ENCODE data around the gene PGBD4.

DNA sequence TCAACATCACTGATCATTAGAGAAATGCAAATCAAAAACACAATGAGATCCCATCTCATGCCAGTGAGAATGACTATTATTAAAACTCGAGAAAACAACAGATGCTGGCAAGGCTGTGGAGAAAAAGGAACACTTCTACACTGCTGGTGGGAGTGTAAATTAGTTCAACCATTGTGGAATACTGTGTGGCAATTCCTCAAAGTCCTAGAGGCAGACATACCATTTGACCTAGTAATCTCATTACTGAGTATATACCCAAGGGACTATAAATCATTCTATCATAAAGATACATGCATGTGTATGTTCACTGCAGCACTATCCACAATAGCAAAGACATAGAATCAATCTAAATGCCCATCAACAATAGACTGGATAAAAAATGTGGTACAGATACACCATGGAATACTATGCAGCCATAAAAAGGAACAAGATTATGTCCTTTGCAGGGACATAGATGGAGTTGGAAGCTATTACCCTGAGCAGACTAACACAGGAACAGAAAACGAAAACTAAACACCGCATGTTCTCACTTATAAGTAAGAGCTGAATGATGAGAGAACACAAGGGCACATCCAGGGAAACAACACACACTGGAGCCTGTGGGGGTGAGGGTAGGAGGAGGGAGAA lies 47.7 kb upstream of the PGBD4 start:
- TF ChIP-seq, protein P1, sequence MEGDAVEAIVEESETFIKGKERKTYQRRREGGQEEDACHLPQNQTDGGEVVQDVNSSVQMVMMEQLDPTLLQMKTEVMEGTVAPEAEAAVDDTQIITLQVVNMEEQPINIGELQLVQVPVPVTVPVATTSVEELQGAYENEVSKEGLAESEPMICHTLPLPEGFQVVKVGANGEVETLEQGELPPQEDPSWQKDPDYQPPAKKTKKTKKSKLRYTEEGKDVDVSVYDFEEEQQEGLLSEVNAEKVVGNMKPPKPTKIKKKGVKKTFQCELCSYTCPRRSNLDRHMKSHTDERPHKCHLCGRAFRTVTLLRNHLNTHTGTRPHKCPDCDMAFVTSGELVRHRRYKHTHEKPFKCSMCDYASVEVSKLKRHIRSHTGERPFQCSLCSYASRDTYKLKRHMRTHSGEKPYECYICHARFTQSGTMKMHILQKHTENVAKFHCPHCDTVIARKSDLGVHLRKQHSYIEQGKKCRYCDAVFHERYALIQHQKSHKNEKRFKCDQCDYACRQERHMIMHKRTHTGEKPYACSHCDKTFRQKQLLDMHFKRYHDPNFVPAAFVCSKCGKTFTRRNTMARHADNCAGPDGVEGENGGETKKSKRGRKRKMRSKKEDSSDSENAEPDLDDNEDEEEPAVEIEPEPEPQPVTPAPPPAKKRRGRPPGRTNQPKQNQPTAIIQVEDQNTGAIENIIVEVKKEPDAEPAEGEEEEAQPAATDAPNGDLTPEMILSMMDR (IDR thresholded peaks at IDR 0.05): no peak
- TF ChIP-seq, protein P2, sequence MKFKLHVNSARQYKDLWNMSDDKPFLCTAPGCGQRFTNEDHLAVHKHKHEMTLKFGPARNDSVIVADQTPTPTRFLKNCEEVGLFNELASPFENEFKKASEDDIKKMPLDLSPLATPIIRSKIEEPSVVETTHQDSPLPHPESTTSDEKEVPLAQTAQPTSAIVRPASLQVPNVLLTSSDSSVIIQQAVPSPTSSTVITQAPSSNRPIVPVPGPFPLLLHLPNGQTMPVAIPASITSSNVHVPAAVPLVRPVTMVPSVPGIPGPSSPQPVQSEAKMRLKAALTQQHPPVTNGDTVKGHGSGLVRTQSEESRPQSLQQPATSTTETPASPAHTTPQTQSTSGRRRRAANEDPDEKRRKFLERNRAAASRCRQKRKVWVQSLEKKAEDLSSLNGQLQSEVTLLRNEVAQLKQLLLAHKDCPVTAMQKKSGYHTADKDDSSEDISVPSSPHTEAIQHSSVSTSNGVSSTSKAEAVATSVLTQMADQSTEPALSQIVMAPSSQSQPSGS (CRISPR knock-in tag; IDR thresholded peaks at IDR 0.05; ENCODE audit: borderline replicate concordance, low read depth): no peak
- TF ChIP-seq SMAD3 (CRISPR knock-in tag; IDR thresholded peaks at IDR 0.05; ENCODE audit: borderline replicate concordance): no peak
- TF ChIP-seq, protein P3, sequence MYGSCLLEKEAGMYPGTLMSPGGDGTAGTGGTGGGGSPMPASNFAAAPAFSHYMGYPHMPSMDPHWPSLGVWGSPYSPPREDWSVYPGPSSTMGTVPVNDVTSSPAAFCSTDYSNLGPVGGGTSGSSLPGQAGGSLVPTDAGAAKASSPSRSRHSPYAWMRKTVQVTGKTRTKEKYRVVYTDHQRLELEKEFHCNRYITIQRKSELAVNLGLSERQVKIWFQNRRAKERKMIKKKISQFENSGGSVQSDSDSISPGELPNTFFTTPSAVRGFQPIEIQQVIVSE (CRISPR knock-in tag; IDR thresholded peaks at IDR 0.05; ENCODE audit: borderline replicate concordance): no peak
- TF ChIP-seq, protein P4, sequence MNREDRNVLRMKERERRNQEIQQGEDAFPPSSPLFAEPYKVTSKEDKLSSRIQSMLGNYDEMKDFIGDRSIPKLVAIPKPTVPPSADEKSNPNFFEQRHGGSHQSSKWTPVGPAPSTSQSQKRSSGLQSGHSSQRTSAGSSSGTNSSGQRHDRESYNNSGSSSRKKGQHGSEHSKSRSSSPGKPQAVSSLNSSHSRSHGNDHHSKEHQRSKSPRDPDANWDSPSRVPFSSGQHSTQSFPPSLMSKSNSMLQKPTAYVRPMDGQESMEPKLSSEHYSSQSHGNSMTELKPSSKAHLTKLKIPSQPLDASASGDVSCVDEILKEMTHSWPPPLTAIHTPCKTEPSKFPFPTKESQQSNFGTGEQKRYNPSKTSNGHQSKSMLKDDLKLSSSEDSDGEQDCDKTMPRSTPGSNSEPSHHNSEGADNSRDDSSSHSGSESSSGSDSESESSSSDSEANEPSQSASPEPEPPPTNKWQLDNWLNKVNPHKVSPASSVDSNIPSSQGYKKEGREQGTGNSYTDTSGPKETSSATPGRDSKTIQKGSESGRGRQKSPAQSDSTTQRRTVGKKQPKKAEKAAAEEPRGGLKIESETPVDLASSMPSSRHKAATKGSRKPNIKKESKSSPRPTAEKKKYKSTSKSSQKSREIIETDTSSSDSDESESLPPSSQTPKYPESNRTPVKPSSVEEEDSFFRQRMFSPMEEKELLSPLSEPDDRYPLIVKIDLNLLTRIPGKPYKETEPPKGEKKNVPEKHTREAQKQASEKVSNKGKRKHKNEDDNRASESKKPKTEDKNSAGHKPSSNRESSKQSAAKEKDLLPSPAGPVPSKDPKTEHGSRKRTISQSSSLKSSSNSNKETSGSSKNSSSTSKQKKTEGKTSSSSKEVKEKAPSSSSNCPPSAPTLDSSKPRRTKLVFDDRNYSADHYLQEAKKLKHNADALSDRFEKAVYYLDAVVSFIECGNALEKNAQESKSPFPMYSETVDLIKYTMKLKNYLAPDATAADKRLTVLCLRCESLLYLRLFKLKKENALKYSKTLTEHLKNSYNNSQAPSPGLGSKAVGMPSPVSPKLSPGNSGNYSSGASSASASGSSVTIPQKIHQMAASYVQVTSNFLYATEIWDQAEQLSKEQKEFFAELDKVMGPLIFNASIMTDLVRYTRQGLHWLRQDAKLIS (CRISPR knock-in tag; IDR thresholded peaks at IDR 0.05; ENCODE audit: borderline replicate concordance): no peak
- TF ChIP-seq, protein P5, sequence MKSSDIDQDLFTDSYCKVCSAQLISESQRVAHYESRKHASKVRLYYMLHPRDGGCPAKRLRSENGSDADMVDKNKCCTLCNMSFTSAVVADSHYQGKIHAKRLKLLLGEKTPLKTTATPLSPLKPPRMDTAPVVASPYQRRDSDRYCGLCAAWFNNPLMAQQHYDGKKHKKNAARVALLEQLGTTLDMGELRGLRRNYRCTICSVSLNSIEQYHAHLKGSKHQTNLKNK (CRISPR knock-in tag; IDR thresholded peaks at IDR 0.05): no peak
- TF ChIP-seq ZNF121 (CRISPR knock-in tag; IDR thresholded peaks at IDR 0.05): no peak
- TF ChIP-seq, protein P6, sequence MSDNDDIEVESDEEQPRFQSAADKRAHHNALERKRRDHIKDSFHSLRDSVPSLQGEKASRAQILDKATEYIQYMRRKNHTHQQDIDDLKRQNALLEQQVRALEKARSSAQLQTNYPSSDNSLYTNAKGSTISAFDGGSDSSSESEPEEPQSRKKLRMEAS (CRISPR knock-in tag; IDR thresholded peaks at IDR 0.05): no peak
- no peak for TF ChIP-seq ZNF423 (CRISPR knock-in tag; IDR thresholded peaks at IDR 0.05)
- TF ChIP-seq, protein P7, sequence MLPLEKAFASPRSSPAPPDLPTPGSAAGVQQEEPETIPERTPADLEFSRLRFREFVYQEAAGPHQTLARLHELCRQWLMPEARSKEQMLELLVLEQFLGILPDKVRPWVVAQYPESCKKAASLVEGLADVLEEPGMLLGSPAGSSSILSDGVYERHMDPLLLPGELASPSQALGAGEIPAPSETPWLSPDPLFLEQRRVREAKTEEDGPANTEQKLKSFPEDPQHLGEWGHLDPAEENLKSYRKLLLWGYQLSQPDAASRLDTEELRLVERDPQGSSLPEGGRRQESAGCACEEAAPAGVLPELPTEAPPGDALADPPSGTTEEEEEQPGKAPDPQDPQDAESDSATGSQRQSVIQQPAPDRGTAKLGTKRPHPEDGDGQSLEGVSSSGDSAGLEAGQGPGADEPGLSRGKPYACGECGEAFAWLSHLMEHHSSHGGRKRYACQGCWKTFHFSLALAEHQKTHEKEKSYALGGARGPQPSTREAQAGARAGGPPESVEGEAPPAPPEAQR (CRISPR knock-in tag; IDR thresholded peaks at IDR 0.05): no peak
- no peak for TF ChIP-seq ZNF232 (CRISPR knock-in tag; IDR thresholded peaks at IDR 0.05)

Measured in WTC11 (cell line).